ENCODE data around the gene RFT1.

RFT1 gene

GRCh38 chr3:53111822-53112221 is 18.4 kb downstream of the RFT1 start:
- H3K4me3 ChIP-seq (ENCODE audit: low read length), result no peak overlapping the region
- TF ChIP-seq ZNF274 (IDR thresholded peaks at IDR 0.05; ENCODE audit: low read depth, low read length), result no peak

- H3K4me3 ChIP-seq (ENCODE audit: low read length), result no peak overlapping the region
- no peak for TF ChIP-seq ZNF274 (IDR thresholded peaks at IDR 0.05; ENCODE audit: low read depth, low read length)
Observed at GRCh38 chr3:53109891-53110771, 20.1 kb downstream of the RFT1 start.

DNA sequence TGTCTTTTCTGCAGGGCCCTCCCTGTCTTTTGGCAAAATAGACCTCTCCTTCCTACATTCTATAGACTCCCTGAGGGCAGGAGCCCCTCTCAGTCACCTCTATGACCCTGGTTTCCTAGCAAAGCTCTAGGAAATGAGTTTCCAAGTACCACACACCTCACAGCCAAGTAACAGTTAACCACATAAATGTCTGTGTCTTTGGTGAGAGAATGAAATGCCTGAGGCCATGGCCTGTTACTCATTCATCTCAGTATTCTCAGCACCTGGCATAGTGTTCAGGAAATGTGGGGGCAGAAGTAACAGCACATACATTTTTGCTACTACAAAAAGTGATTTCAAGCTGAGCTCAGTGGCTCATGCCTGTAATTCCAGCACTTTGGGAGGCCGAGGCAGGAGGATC is 21.0 kb downstream of the RFT1 start:
- no peak for TF ChIP-seq ZNF274 (IDR thresholded peaks at IDR 0.05; ENCODE audit: low read depth, low read length)
- H3K4me3 ChIP-seq (ENCODE audit: low read length), result no peak overlapping the region

- no peak overlapping the region for H3K4me3 ChIP-seq (ENCODE audit: low read length)
- no peak for TF ChIP-seq ZNF274 (IDR thresholded peaks at IDR 0.05; ENCODE audit: low read depth, low read length)
Observed at GRCh38 chr3:53104762-53105161, 25.5 kb downstream of the RFT1 start.

GRCh38 chr3:53103397-53104296 is 26.6 kb downstream of the RFT1 start:
- H3K4me3 ChIP-seq (ENCODE audit: low read length), result no peak overlapping the region
- no peak for TF ChIP-seq ZNF274 (IDR thresholded peaks at IDR 0.05; ENCODE audit: low read depth, low read length)

DNA sequence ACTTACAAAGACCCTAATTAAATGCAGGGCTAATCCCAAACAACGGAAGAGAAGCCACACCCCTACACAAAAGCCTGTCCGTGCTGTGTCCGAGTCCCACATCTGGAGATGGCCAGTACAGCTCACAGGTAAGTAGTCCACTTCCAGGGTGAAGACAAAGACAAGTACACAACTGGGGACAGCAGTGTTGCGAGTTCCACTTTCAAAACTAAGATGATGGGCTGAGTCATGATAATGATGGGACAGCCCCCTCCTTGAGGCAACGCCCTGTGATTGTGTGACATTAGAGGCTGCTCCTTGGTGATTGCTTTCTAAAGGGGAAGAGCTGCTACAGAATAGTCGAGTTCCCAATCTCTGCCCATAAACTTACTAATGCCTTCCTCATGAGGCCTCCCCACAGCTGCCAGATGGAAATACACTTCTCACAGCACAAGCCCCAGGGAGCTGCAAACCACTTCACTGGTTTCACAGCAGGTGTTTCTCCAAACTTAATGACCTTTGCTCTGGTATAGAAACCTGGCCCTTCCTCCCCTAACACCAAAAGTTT is 27.6 kb downstream of the RFT1 start:
- no peak for TF ChIP-seq ZNF274 (IDR thresholded peaks at IDR 0.05; ENCODE audit: low read depth, low read length)
- H3K4me3 ChIP-seq (ENCODE audit: low read length), result no peak overlapping the region; the same call in 1 of the 2 replicates

- TF ChIP-seq ZNF274 (IDR thresholded peaks at IDR 0.05; ENCODE audit: low read depth, low read length), result no peak
- no peak overlapping the region for H3K4me3 ChIP-seq (ENCODE audit: low read length)
Observed at GRCh38 chr3:53101956-53102355, 28.3 kb downstream of the RFT1 start.

- no peak for TF ChIP-seq ZNF274 (IDR thresholded peaks at IDR 0.05; ENCODE audit: low read depth, low read length)
- no peak overlapping the region for H3K4me3 ChIP-seq (ENCODE audit: low read length)
Observed at GRCh38 chr3:53100818-53101466, 29.3 kb downstream of the RFT1 start.

GRCh38 chr3:53097887-53098286 is 32.3 kb downstream of the RFT1 start:
- no peak for TF ChIP-seq ZNF274 (IDR thresholded peaks at IDR 0.05; ENCODE audit: low read depth, low read length)
- H3K4me3 ChIP-seq (ENCODE audit: low read length), result no peak overlapping the region

GRCh38 chr3:53092942-53093341 is 37.3 kb downstream of the RFT1 start:
- no peak for TF ChIP-seq ZNF274 (IDR thresholded peaks at IDR 0.05; ENCODE audit: low read depth, low read length)

DNA sequence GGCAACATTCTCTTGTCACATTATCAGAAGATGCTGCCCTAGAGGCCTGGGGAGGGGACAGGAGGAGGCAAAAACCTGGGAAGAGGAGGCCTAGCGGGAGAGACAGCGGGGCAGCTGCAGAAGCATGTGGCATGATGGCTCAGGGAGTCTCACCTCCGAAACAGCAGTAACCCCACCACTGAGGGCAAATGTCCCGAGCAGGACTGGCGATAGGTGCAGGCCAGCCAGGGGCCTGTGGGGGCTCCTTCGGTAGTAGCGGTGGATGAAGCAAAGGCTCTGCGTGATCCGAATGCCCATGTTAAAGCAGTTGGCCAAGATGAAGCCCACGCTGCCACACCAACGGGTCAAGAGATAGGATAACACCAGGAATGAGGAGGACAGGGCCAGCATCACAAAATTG is 38.0 kb downstream of the RFT1 start:
- no peak for TF ChIP-seq ZNF274 (IDR thresholded peaks at IDR 0.05; ENCODE audit: low read depth, low read length)
- H3K4me3 ChIP-seq (ENCODE audit: low read length), result no peak overlapping the region

More at GRCh38 chr3:53092942-53093341, 37.3 kb downstream of the RFT1 start:
- H3K4me3 ChIP-seq (ENCODE audit: low read length), result no peak overlapping the region

DNA sequence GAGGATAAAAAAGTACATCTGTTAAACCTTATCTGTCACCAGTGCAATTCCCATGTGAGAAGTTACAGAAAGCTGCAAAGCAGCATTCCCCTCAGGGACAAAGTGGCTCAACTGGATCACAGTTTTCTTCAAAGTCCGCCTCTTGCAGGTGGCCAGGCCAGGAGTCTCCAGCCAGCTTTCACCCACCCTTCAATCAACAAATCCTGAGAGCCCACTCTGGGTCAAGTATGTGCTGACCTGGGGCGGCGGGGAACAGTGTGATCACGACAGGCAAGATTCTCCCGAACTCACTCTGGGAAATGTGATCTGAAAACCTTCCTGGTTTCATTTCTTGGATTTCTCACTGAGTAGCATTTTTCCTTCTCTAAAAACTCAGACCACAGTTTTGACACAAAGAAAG is 39.2 kb downstream of the RFT1 start:
- no peak overlapping the region for H3K4me3 ChIP-seq (ENCODE audit: low read length)
- no peak for TF ChIP-seq ZNF274 (IDR thresholded peaks at IDR 0.05; ENCODE audit: low read depth, low read length)

- TF ChIP-seq ZNF274 (IDR thresholded peaks at IDR 0.05; ENCODE audit: low read depth, low read length), result no peak
- no peak overlapping the region for H3K4me3 ChIP-seq (ENCODE audit: low read length)
Observed at GRCh38 chr3:53089511-53089910, 40.7 kb downstream of the RFT1 start.

DNA sequence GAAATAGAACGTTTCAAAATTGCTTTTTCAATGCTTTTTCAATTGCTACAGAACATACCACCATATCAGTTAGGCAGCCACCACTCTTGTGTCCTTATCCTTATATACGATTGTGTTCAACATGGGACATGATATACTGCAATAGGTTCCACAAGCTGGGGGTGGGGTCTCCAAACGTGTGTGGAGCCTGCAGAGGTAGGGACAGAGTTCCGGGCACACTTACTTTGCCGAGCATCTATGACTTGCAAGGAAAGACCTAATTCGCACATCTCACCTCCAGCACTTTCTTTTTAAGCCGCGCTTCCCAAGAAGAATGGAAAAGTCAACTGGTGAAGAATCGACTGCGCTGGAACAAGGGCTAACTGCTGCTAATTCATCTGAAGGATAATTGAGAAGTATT is 44.8 kb downstream of the RFT1 start:
- no peak for TF ChIP-seq ZNF274 (IDR thresholded peaks at IDR 0.05; ENCODE audit: low read depth, low read length)
- no peak overlapping the region for H3K4me3 ChIP-seq (ENCODE audit: low read length)
